Neural progenitor cell (in vitro differentiated cells): ENCODE data around the gene ARSK. TPM values are rescaled to one million over a fixed set of nuclear protein-coding genes. Genes with fewer than 3 reads are reported as not detected.

ENCODE experiments used
- DNase-seq: peaks from one replicate; pipeline ENCODE4 v3.0.0-alpha.2; 2016; ENCODE audit warnings: low spot score
- H2AFZ ChIP-seq: fragments of 200-600 bp; sonication (generic); replicated peaks from 2 replicates; pipeline ENCODE4 v1.6.1; 2016; ENCODE audit warnings: antibody characterized with exemption
- H3F3A ChIP-seq: fragments of 200-600 bp; sonication (generic); 2 replicates; pipeline ENCODE4 v1.6.1; 2016; ENCODE audit warnings: antibody characterized with exemption, low read depth
- H3K27ac ChIP-seq: fragments of 200-600 bp; sonication (generic); 2 replicates; pipeline ENCODE4 v1.5.1; 2016; ENCODE audit warnings: mild to moderate bottlenecking
- H3K27me3 ChIP-seq: fragments of 200-600 bp; sonication (generic); 2 replicates; pipeline ENCODE4 v1.6.1; 2016; ENCODE audit warnings: mild to moderate bottlenecking, moderate library complexity
- H3K36me3 ChIP-seq: fragments of 200-600 bp; sonication (generic); 2 replicates; pipeline ENCODE4 v1.5.1; 2016
- H3K4me1 ChIP-seq: fragments of 200-600 bp; sonication (generic); 2 replicates; pipeline ENCODE4 v1.6.1; 2016; ENCODE audit warnings: mixed run types
- H3K4me2 ChIP-seq: fragments of 200-600 bp; sonication (generic); 2 replicates; pipeline ENCODE4 v1.6.1; 2016
- H3K4me3 ChIP-seq: fragments of 200-600 bp; sonication (generic); 2 replicates; pipeline ENCODE4 v1.5.1; 2016
- H3K79me2 ChIP-seq: fragments of 200-600 bp; sonication (generic); 2 replicates; pipeline ENCODE4 v1.6.1; 2016; ENCODE audit warnings: low read depth
- H3K9ac ChIP-seq: fragments of 200-600 bp; sonication (generic); 2 replicates; pipeline ENCODE4 v1.6.1; 2016
- H3K9me3 ChIP-seq: fragments of 200-600 bp; sonication (generic); 2 replicates; pipeline ENCODE4 v1.5.1; 2016; ENCODE audit warnings: low read depth
- H4K20me1 ChIP-seq: fragments of 200-600 bp; sonication (generic); 2 replicates; pipeline ENCODE4 v1.6.1; 2016; ENCODE audit warnings: low read depth
- H3K27ac Mint-ChIP-seq: 3 replicates; pipeline ENCODE4 v1.8.0; 2021; ENCODE audit warnings: mixed read lengths
- H3K27me3 Mint-ChIP-seq: 2 replicates; pipeline ENCODE4 v1.8.0; 2022; ENCODE audit warnings: low read depth, mild to moderate bottlenecking, inconsistent platforms, moderate library complexity, mixed read lengths; ENCODE audit not compliant: insufficient read depth
- H3K36me3 Mint-ChIP-seq: 3 replicates; pipeline ENCODE4 v1.8.0; 2021; ENCODE audit warnings: mixed read lengths
- H3K4me1 Mint-ChIP-seq: 3 replicates; pipeline ENCODE4 v1.8.0; 2021; ENCODE audit warnings: mixed read lengths
- H3K4me3 Mint-ChIP-seq: 3 replicates; pipeline ENCODE4 v1.8.0; 2021; ENCODE audit warnings: mild to moderate bottlenecking, moderate library complexity, mixed read lengths
- H3K9me3 Mint-ChIP-seq: 3 replicates; pipeline ENCODE4 v1.8.0; 2020; ENCODE audit warnings: mixed read lengths
- EZH2 ChIP-seq: fragments of 200-600 bp; sonication (generic); IDR thresholded peaks from 2 replicates; pipeline ENCODE4 v1.6.1; 2017; ENCODE audit warnings: antibody characterized with exemption, mild to moderate bottlenecking, moderate library complexity
- EZH2phosphoT487 ChIP-seq: fragments of 200-600 bp; sonication (generic); IDR thresholded peaks from 2 replicates; pipeline ENCODE4 v1.6.1; 2017; ENCODE audit warnings: antibody characterized with exemption
- total RNA-seq: library from RNA; depleted of rRNA; stranded (reverse); fragments of >200 nt; gene quantifications from 2 replicates; pipeline ENCODE4 v1.2.3, GENCODE V29; 2015; ENCODE audit warnings: low replicate concordance
- TF ChIP-seq, protein P1 (sequence below): fragments of 200-600 bp; sonication (generic); IDR thresholded peaks from 2 replicates; pipeline ENCODE4 v1.5.1; 2017; ENCODE audit warnings: antibody characterized with exemption, mild to moderate bottlenecking

The ARSK gene
- total RNA-seq, 1 donor from 2014 or later = 21.3 TPM

DNA sequence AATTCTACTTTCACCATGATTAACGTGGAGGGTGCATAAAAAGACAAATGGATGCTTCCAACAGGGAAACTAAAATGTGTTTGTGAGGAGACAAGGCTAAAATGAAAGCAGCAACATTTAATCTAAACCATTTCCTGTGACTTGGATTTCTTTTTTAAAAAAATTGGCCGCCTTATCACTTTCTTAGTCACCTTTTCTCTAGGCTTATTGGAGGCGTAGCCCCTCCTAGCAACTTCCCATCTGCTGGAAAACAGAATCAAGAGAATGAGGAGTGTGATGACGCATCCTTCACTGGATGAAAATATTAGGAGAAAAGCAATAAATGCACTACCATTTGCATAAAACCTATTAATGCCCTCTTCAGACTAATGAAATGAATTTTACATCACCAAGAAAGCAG lies 64.2 kb downstream of the ARSK start:
- Mint-ChIP-seq H3K9me3 (no peaks in the 10 kb centered on the region), H3K36me3 (peaks cover 2% of the 10 kb centered on the region), H3K4me3 (peak overlapping the region; percentile 90), H3K4me1 (peaks cover 12% of the 10 kb centered on the region), H3K27me3 (peaks cover 35% of the 10 kb centered on the region), H3K27ac (no peak overlapping the region)
- Histone ChIP-seq H3K4me3 (peak overlapping the region; percentile 51), H2AFZ (no peak overlapping the region), H3F3A (peaks cover 12% of the 10 kb centered on the region), H3K27ac (no peak overlapping the region), H3K36me3 (no peaks in the 10 kb centered on the region), H3K4me1 (peaks cover 13% of the 10 kb centered on the region), H3K9ac (no peak overlapping the region), H3K9me3 (no peaks in the 10 kb centered on the region), H3K79me2 (no peaks in the 10 kb centered on the region), H4K20me1 (no peaks in the 10 kb centered on the region), H3K4me2 (peak overlapping the region; percentile 96), H3K27me3 (peaks cover 69% of the 10 kb centered on the region)
- TF ChIP-seq, protein P1, sequence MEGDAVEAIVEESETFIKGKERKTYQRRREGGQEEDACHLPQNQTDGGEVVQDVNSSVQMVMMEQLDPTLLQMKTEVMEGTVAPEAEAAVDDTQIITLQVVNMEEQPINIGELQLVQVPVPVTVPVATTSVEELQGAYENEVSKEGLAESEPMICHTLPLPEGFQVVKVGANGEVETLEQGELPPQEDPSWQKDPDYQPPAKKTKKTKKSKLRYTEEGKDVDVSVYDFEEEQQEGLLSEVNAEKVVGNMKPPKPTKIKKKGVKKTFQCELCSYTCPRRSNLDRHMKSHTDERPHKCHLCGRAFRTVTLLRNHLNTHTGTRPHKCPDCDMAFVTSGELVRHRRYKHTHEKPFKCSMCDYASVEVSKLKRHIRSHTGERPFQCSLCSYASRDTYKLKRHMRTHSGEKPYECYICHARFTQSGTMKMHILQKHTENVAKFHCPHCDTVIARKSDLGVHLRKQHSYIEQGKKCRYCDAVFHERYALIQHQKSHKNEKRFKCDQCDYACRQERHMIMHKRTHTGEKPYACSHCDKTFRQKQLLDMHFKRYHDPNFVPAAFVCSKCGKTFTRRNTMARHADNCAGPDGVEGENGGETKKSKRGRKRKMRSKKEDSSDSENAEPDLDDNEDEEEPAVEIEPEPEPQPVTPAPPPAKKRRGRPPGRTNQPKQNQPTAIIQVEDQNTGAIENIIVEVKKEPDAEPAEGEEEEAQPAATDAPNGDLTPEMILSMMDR = no peak
- TF ChIP-seq EZH2phosphoT487 (no peak), EZH2 (no peak)
- no peak for DNase-seq

DNA sequence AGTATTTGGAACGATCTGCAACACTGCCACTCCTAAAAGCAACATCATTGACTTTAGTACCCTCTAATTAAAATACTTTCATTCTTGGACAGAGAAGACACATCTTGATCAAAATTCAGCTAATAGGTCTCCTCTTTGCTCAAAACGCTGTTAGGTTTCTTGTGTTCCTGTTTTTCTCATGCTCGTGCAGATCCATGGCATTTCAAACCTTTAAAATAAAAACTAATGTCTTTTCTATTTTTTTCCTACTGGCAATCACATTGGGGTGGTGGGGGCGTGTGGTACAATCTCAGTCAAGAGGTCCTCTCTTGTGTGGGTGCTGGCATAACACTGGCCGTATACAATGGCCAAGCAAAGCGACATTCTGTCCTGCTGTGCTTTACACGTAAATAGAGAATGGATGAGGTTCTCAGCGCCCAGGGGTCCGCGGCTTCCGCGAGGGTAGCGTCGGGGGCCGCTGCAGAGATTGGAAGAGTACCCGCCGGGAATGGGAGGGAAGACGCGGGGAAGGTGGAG lies 64.7 kb downstream of the ARSK start:
- no peaks in the 10 kb centered on the region for H3K79me2 ChIP-seq
- H3K27ac ChIP-seq = no peak overlapping the region
- Mint-ChIP-seq H3K4me1 (peaks cover 12% of the 10 kb centered on the region), H3K27ac (no peak overlapping the region), H3K4me3 (peak overlapping the region; percentile 90), H3K9me3 (no peaks in the 10 kb centered on the region), H3K36me3 (peaks cover 2% of the 10 kb centered on the region), H3K27me3 (peaks cover 35% of the 10 kb centered on the region)
- TF ChIP-seq EZH2 = peak; percentile 65
- no peak for TF ChIP-seq EZH2phosphoT487
- TF ChIP-seq, protein P1 = no peak
- peak overlapping the region; percentile 99 for H2AFZ ChIP-seq
- no peaks in the 10 kb centered on the region for H3K36me3 ChIP-seq
- peaks cover 12% of the 10 kb centered on the region for H3F3A ChIP-seq
- no peaks in the 10 kb centered on the region for H3K9me3 ChIP-seq
- H3K4me3 ChIP-seq = peak overlapping the region; percentile 51
- peaks cover 69% of the 10 kb centered on the region for H3K27me3 ChIP-seq
- H3K4me2 ChIP-seq = peak overlapping the region; percentile 96
- peaks cover 13% of the 10 kb centered on the region for H3K4me1 ChIP-seq
- no peaks in the 10 kb centered on the region for H4K20me1 ChIP-seq
- no peak overlapping the region for H3K9ac ChIP-seq
- peak; percentile 38 for DNase-seq

DNA sequence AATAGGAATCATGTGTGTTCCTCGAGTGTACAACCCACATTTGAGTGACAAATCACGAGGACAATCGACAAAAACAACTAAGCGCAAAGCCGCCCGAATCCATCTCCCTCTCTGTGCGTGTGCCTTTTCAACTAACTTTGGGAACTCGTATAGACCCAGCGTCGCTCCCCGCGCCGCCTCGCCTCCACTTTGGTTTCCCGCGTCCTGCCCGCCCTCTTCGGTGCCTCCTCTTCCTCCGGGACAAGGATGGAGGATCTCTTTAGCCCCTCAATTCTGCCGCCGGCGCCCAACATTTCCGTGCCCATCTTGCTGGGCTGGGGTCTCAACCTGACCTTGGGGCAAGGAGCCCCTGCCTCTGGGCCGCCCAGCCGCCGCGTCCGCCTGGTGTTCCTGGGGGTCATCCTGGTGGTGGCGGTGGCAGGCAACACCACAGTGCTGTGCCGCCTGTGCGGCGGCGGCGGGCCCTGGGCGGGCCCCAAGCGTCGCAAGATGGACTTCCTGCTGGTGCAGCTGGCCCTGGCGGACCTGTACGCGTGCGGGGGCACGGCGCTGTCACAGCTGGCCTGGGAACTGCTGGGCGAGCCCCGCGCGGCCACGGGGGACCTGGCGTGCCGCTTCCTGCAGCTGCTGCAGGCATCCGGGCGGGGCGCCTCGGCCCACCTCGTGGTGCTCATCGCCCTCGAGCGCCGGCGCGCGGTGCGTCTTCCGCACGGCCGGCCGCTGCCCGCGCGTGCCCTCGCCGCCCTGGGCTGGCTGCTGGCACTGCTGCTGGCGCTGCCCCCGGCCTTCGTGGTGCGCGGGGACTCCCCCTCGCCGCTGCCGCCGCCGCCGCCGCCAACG lies 65.3 kb downstream of the ARSK start, which contains the start of gene GPR150:
TSS of gene GPR150 (plus strand) at position 58 of the 840 bp plus-strand sequence. CDS start at position 247, 189 bp downstream.
- H3K27me3 ChIP-seq = peaks cover 69% of the 10 kb centered on the region
- peak; percentile 76 for DNase-seq
- no peaks in the 10 kb centered on the region for H3K36me3 ChIP-seq
- H3K4me3 Mint-ChIP-seq = peak within 1 kb of the TSS; percentile 90
- H2AFZ ChIP-seq = peak within 1 kb of the TSS; percentile 99
- peaks cover 13% of the 10 kb centered on the region for H3K4me1 ChIP-seq
- peaks cover 12% of the 10 kb centered on the region for H3F3A ChIP-seq
- H3K9me3 Mint-ChIP-seq = no peaks in the 10 kb centered on the region
- no peaks in the 10 kb centered on the region for H3K79me2 ChIP-seq
- H3K27ac ChIP-seq = no peak within 1 kb of the TSS
- H3K27ac Mint-ChIP-seq = no peak within 1 kb of the TSS
- H4K20me1 ChIP-seq = no peaks in the 10 kb centered on the region
- peaks cover 35% of the 10 kb centered on the region for H3K27me3 Mint-ChIP-seq
- TF ChIP-seq, protein P1 = no peak
- TF ChIP-seq EZH2phosphoT487 = peak; percentile 78
- TF ChIP-seq EZH2 = peak; percentile 95
- peaks cover 12% of the 10 kb centered on the region for H3K4me1 Mint-ChIP-seq
- peak within 1 kb of the TSS; percentile 96 for H3K4me2 ChIP-seq
- H3K9me3 ChIP-seq = no peaks in the 10 kb centered on the region
- peak within 1 kb of the TSS; percentile 51 for H3K4me3 ChIP-seq
- no peak within 1 kb of the TSS for H3K9ac ChIP-seq
- H3K36me3 Mint-ChIP-seq = no peaks in the 10 kb centered on the region
